GM18507 (cell line): ENCODE results near the gene CEP192.
"Not testable (repeated sequence)": the region's sequence is repeated elsewhere in the genome, so short reads cannot be mapped to it uniquely, and the experiment has no call there.

Source experiments
- DNase-seq: peaks from one replicate; pipeline ENCODE4 v3.0.0; 2011; ENCODE audit warnings: low read depth; ENCODE audit not compliant: insufficient read length; ENCODE audit errors: extremely low spot score
- FAIRE-seq: peaks from 2 replicates; lab custom pipeline; 2011; peaks lifted over from hg19 to GRCh38; lab: Jason Lieb, UNC

The CEP192 gene

GRCh38 chr18:13025233-13025632 lies 34.1 kb downstream of the CEP192 start:
- FAIRE-seq, result no peak
- no peak for DNase-seq

- DNase-seq (no peak), FAIRE-seq (no peak)
Measured at GRCh38 chr18:13026583-13027270, 35.6 kb downstream of the CEP192 start.

- FAIRE-seq (no peak), DNase-seq (no peak)
Measured at GRCh38 chr18:13028869-13029268, 37.7 kb downstream of the CEP192 start.

GRCh38 chr18:13032173-13032572 lies 41.0 kb downstream of the CEP192 start:
- no peak for DNase-seq
- no peak for FAIRE-seq

- DNase-seq (no peak), FAIRE-seq (no peak)
Measured at GRCh38 chr18:13035249-13035914, 44.2 kb downstream of the CEP192 start.

GRCh38 chr18:13036622-13037320 lies 45.6 kb downstream of the CEP192 start:
- no peak for FAIRE-seq
- no peak for DNase-seq

- DNase-seq (no peak), FAIRE-seq (no peak)
Measured at GRCh38 chr18:13039806-13040205, 48.6 kb downstream of the CEP192 start.

GRCh38 chr18:13043066-13043465 lies 51.9 kb downstream of the CEP192 start:
- DNase-seq (no peak), FAIRE-seq (no peak)

- FAIRE-seq (no peak), DNase-seq (no peak)
Measured at GRCh38 chr18:13048061-13048595, 57.0 kb downstream of the CEP192 start.

- DNase-seq (no peak), FAIRE-seq (no peak)
Measured at GRCh38 chr18:13051159-13051558, 60.0 kb downstream of the CEP192 start.

GRCh38 chr18:13051950-13052349 lies 60.8 kb downstream of the CEP192 start:
- peak; percentile 57 for FAIRE-seq
- peak; percentile 18 for DNase-seq

GRCh38 chr18:13054336-13054735 lies 63.2 kb downstream of the CEP192 start:
- no peak for FAIRE-seq

GRCh38 chr18:13061630-13062189 lies 70.5 kb downstream of the CEP192 start:
- DNase-seq, result no peak
- no peak for FAIRE-seq

More at GRCh38 chr18:13054336-13054735, 63.2 kb downstream of the CEP192 start:
- no peak for DNase-seq

GRCh38 chr18:13067124-13067523 lies 76.0 kb downstream of the CEP192 start:
- DNase-seq (no peak), FAIRE-seq (peak; percentile 33)

GRCh38 chr18:13067966-13068365 lies 76.8 kb downstream of the CEP192 start:
- DNase-seq (no peak), FAIRE-seq (no peak)

- no peak for FAIRE-seq
- DNase-seq, result no peak
Measured at GRCh38 chr18:13070460-13070859, 79.3 kb downstream of the CEP192 start.

- DNase-seq (no peak), FAIRE-seq (no peak)
Measured at GRCh38 chr18:13076886-13077285, 85.7 kb downstream of the CEP192 start.

- FAIRE-seq (no peak), DNase-seq (no peak)
Measured at GRCh38 chr18:13077473-13077872, 86.3 kb downstream of the CEP192 start.

- DNase-seq, FAIRE-seq: not testable (repeated sequence)
Measured at GRCh38 chr18:13078065-13078464, 86.9 kb downstream of the CEP192 start.

GRCh38 chr18:13086906-13087305 lies 95.7 kb downstream of the CEP192 start:
- FAIRE-seq (no peak), DNase-seq (no peak)
